Endothelial cell of umbilical vein (primary cell): Measurements from ENCODE around the gene MCTP1.

Experiments
- CTCF ChIP-seq, 2 donors: IDR thresholded peaks; 1 replicate in 1 of 2; 2 replicates in 1 of 2; pipeline ENCODE4 v1.5.1; 2011; ENCODE audit warnings: low read length in 2 of 2, mild to moderate bottlenecking in 2 of 2, moderate library complexity in 2 of 2, control low read depth in 1 of 2, inconsistent platforms in 1 of 2, low read depth in 1 of 2; ENCODE audit not compliant: insufficient read depth in 1 of 2; ENCODE audit errors: extremely low read depth in 1 of 2
- EZH2 ChIP-seq: IDR thresholded peaks from 2 replicates; pipeline ENCODE4 v1.6.1; 2012; ENCODE audit warnings: borderline replicate concordance, low read depth, mild to moderate bottlenecking, moderate library complexity, low read length, inconsistent platforms; ENCODE audit not compliant: severe bottlenecking
- FOS ChIP-seq: IDR thresholded peaks from 2 replicates; pipeline ENCODE4 v1.6.1; 2011; ENCODE audit warnings: mild to moderate bottlenecking, low read length, moderate library complexity, borderline replicate concordance; ENCODE audit not compliant: insufficient read depth
- JUN ChIP-seq: IDR thresholded peaks from 2 replicates; pipeline ENCODE4 v1.6.1; 2011; ENCODE audit warnings: borderline replicate concordance, low read depth; ENCODE audit not compliant: insufficient read length, insufficient read depth
- MYC ChIP-seq: IDR thresholded peaks from one replicate; pipeline ENCODE4 v1.6.1; 2011; ENCODE audit warnings: mild to moderate bottlenecking, low read depth, low read length
- POLR2A ChIP-seq: IDR thresholded peaks from 2 replicates; pipeline ENCODE4 v1.6.1; 2012; ENCODE audit warnings: low read depth, mild to moderate bottlenecking, control low read depth, low read length
- POLR2AphosphoS5 ChIP-seq: IDR thresholded peaks from 2 replicates; pipeline ENCODE4 v1.6.1; 2012; ENCODE audit warnings: low read depth, mild to moderate bottlenecking, control low read depth, low read length, moderate library complexity; ENCODE audit not compliant: insufficient read depth
- TF ChIP-seq, protein P1 (sequence below): IDR thresholded peaks from 2 replicates; pipeline ENCODE4 v1.6.1; 2011; ENCODE audit not compliant: insufficient read depth, insufficient read length

GRCh38 chr5:94903726-94904125, 381.2 kb downstream of the MCTP1 start:
- TF ChIP-seq EZH2 (no peak), CTCF (IDR thresholded peaks at IDR 0.05; ENCODE audit: extremely low read depth in 1 of 2, insufficient read depth in 1 of 2, low read depth in 1 of 2, low read length in 2 of 2) (no peak), FOS (no peak), POLR2AphosphoS5 (no peak), POLR2A (no peak), JUN (no peak), MYC (no peak)
- TF ChIP-seq, protein P1, sequence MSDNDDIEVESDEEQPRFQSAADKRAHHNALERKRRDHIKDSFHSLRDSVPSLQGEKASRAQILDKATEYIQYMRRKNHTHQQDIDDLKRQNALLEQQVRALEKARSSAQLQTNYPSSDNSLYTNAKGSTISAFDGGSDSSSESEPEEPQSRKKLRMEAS = no peak
